Activated gamma-delta T cell (primary cell): ENCODE data around the gene RSPRY1.
"Not testable (repeated sequence)": the region's sequence is repeated elsewhere in the genome, so short reads cannot be mapped to it uniquely, and the experiment has no call there.

Source experiments
- DNase-seq: peaks from one replicate; lab custom pipeline; 2025; lab: John Stamatoyannopoulos, UW

The RSPRY1 gene

GRCh38 chr16:57255686-57256415 is 69.7 kb downstream of the RSPRY1 start:
- no peak for DNase-seq

GRCh38 chr16:57256601-57257395 is 70.7 kb downstream of the RSPRY1 start:
- DNase-seq: no peak

GRCh38 chr16:57257455-57258070 is 71.4 kb downstream of the RSPRY1 start:
- no peak for DNase-seq

- no peak for DNase-seq
Measured at GRCh38 chr16:57258226-57258909, 72.2 kb downstream of the RSPRY1 start.

GRCh38 chr16:57258910-57259475 is 72.9 kb downstream of the RSPRY1 start:
- no peak for DNase-seq

- DNase-seq: no peak
Measured at GRCh38 chr16:57260294-57260929, 74.3 kb downstream of the RSPRY1 start.

GRCh38 chr16:57261806-57262205 is 75.7 kb downstream of the RSPRY1 start:
- no peak for DNase-seq

- no peak for DNase-seq
Measured at GRCh38 chr16:57262841-57263540, 76.9 kb downstream of the RSPRY1 start.

- DNase-seq: no peak
Measured at GRCh38 chr16:57263541-57264351, 77.6 kb downstream of the RSPRY1 start.

- no peak for DNase-seq
Measured at GRCh38 chr16:57264381-57264780, 78.3 kb downstream of the RSPRY1 start.

GRCh38 chr16:57264950-57265371 is 78.8 kb downstream of the RSPRY1 start:
- no peak for DNase-seq

- no peak for DNase-seq
Measured at GRCh38 chr16:57265850-57266530, 79.9 kb downstream of the RSPRY1 start.

GRCh38 chr16:57266531-57267260 is 80.6 kb downstream of the RSPRY1 start:
- no peak for DNase-seq

- DNase-seq: not testable (repeated sequence)
Measured at GRCh38 chr16:57267343-57267742, 81.2 kb downstream of the RSPRY1 start.

- DNase-seq: no peak
Measured at GRCh38 chr16:57268804-57269800, 83.0 kb downstream of the RSPRY1 start.

GRCh38 chr16:57270221-57271062 is 84.3 kb downstream of the RSPRY1 start:
- no peak for DNase-seq

GRCh38 chr16:57271063-57271345 is 84.9 kb downstream of the RSPRY1 start:
- DNase-seq: no peak
